SH-SY5Y (cell line): ENCODE measurements around the gene VWA3A.

Experiments
- GATA2 ChIP-seq: IDR thresholded peaks from 2 replicates; pipeline ENCODE4 v1.6.1; 2011; ENCODE audit warnings: mild to moderate bottlenecking, low read depth, low read length
- GATA3 ChIP-seq: IDR thresholded peaks from 2 replicates; pipeline ENCODE4 v1.6.1; 2011; ENCODE audit warnings: low read depth, mild to moderate bottlenecking, low read length, moderate library complexity

DNA sequence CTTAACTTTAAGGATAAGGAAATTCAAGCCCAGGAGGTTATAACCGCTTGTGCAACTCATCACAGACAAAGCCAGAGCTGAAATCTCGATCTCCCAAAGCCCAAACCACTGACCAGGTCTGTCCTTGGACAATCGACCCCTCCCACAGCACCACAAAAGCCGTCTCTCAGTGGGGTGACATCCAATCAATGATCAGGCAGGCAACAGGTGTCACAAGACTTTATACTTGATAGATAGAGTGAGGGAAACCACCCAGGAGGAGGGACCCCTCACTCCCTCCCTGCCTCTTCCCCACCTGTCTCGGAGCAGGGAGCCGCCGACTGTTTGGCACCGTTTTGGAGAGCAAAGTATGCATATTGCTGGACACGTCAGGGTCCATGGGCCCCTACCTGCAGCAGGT lies 55.5 kb downstream of the VWA3A start:
- no peak for TF ChIP-seq GATA3
- no peak for TF ChIP-seq GATA2
